Activated CD8-positive, alpha-beta memory T cell treated with anti-CD3 and anti-CD28 coated beads for 4 hours (primary cell): ENCODE results near the gene ACVR1C.

Experiments used
- DNase-seq, 2 donors: peaks; one replicate each; pipeline ENCODE4 v3.0.0-alpha.2; 2020; ENCODE audit warnings: low read depth in 2 of 2

Gene ACVR1C

GRCh38 chr2:157628477-157629415, at the start of gene ACVR1C:
TSS of gene ACVR1C (minus strand) at chr2:157628864. CDS start at chr2:157628644, 220 bp downstream.
- DNase-seq: peak; percentile 23 to 31

- DNase-seq: no peak
Observed at GRCh38 chr2:157677941-157678340, 49.3 kb upstream of the ACVR1C start.

DNA sequence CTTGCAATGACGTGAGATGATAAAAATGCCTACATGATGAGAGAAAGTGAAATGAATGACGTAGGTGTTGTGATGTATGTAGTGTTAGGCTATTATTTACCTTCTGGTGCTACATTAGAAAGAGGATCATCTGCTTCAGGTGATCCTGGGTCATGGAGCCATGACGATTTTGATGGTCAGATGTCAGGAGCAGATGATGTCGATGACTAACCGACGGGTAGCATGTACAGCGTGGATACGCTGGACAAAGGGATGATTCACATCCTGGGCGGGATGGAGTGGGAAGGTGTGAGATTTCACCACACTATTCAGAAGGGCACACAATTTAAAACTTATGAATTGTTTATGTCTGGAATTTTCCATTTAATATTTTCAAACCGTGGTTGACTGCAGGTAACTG, 43.5 kb upstream of the ACVR1C start:
- no peak for DNase-seq

GRCh38 chr2:157662401-157662800, 33.7 kb upstream of the ACVR1C start:
- no peak for DNase-seq

GRCh38 chr2:157661776-157662175, 33.1 kb upstream of the ACVR1C start:
- no peak for DNase-seq

DNA sequence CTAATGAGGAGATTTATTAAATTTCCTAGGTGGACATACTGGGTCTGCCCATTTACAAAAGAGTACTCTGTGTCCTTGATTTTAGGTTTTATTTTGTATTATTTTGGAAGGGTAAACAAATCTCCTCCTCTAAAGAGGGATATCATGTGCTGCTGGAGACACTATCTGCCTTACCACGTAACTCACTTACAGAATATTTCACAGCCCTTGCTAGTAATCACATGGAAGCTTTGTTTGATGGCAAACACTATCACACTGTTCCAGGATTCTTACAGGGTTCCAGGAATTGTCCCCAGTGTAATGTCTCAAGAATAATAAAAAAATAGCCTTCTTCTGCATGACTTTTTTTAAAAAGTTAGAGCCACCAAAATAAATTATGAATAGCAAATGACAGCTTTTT, 29.2 kb upstream of the ACVR1C start:
- no peak for DNase-seq

DNA sequence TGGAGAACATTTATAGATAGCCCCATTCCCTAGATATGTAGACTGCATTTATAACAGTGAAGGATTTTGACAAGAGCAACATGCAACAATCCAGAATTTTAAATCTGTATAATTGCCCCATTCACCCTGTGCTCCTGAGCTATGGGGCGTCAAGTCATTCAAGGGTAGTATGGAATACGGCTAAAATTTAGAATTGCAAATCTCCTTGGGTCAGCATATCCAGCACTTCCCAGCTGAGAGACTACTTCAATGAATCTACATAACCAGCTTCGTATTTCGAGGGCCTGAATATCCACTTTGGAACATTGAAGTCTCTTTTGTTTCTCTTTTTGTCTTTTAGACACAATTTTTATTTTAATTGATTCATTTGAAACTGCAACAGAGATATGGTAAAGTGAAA, 28.4 kb upstream of the ACVR1C start:
- DNase-seq: no peak

- no peak for DNase-seq
Observed at GRCh38 chr2:157644776-157645175, 16.1 kb upstream of the ACVR1C start.

GRCh38 chr2:157631861-157632260, 3.2 kb upstream of the ACVR1C start:
- DNase-seq: no peak

DNA sequence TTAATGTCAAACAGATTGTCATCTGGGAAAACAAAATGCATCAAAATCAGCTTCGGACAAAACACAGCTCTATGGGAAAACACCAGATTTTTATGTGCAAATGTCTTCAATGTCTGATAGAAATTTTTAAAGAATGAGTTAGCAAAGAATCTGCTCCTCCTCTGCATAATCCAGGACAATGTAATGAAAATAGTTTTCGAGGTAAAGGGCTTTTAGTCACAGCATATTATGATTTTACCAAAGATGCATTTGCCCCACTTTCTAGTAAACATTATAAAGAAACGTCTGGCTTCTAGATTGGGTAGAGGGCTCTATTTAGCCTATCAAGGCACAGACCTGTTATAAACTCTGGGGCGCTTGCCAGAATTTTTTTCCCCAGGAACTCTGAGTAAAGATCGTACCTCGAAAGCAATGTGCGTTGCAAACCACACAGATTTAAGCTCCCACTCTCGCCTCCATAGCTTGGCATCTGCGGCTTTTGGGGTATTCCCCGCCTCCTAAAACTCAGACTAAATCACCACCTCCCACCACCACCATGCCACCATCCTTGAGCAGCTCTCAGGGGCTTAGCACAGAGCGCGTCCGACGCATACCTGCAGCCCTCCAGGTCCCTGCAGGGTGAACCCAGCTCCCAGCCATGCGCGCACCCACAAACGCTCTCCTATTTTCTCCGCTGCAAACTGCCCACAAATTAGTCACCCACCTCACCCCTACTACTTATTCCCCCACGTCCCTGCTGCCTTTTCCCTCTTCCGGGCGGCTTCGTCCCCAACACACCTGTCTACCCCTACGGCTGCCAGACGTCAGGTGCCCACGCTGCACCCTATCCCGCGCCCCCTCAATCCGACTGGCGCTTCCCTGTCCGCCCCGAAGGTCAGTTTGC, 829 bp downstream of the ACVR1C start:
- DNase-seq: peak in 1 of 2 donors; percentile 13

DNA sequence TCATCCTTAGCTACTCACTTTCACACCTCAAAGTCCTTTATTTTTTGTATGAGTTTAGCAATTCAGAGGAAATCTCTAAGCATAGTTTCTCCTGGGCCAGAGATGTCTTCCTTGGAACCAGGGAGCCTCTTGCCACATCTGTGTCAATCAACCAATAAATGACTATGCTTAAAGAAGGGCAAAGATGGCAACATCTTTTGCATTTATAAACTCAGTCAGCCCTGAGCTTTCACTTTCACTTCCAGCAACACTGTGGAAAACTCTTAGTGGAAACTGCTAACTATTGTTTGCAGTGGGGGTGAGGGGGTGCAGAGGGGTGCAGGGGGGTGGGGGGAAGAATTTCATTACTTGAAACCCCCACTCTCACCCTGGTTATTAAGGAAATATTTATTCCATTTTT, 3.4 kb downstream of the ACVR1C start:
- no peak for DNase-seq

- DNase-seq: no peak
Observed at GRCh38 chr2:157620956-157621355, 7.7 kb downstream of the ACVR1C start.

DNA sequence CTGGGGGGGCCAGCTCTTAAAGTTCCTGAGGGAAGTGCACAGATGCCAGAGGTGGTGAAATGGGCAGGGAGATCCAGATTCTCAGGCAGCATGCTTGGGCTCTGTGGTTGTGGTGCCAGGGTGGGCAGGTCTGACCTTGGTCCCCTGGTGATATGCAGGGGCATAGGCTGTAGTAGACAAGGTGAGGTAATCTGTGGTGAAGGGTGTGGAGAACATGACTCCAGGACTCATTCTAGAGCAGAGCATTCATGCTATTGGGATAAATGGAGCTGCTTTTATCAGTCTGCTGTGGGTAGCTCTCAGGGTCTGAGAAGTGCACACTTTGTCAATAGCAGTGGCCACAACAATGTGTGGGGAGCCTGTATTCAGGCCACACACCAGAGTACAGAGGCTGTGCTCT, 16.9 kb downstream of the ACVR1C start:
- DNase-seq: no peak

GRCh38 chr2:157611110-157611509, 17.6 kb downstream of the ACVR1C start:
- DNase-seq: no peak

- DNase-seq: no peak
Observed at GRCh38 chr2:157606534-157606933, 22.1 kb downstream of the ACVR1C start.

GRCh38 chr2:157603198-157603597, 25.5 kb downstream of the ACVR1C start:
- no peak for DNase-seq

GRCh38 chr2:157601807-157602206, 26.9 kb downstream of the ACVR1C start:
- DNase-seq: no peak

DNA sequence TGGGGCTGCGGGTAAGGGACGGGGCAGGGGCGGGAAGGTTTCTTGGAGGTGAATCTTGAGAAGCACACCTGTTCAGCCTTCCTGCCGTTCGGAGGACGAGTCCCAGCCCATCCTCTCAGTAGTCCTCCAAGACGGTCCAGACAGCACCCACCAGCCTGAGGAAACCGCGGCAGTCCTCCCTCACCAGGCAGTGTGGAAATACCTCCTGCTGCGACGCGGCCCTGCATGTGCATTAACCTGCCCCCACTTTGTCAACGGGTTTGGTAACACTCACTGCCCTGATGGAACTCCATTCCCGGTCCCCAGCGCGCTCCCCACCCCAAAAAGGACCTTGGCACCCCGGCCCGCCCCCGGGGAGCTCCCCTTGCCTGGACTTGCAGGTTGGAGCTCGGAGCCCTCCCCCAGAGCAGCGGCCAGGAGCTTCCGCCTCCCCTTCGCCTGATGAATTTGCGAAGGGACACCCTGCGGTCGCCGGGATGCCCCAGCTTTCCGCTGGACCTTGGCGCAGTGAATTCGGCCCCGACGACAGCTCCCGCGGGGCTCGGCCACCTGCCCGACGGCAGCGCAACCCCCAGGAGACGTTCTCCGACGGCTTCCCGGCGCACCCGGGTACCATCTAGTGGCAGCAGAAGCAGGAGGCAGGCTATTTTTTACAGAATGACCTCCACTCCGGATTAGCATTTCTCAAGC, 31.5 kb downstream of the ACVR1C start:
- peak in 1 of 2 donors; percentile 11 for DNase-seq

DNA sequence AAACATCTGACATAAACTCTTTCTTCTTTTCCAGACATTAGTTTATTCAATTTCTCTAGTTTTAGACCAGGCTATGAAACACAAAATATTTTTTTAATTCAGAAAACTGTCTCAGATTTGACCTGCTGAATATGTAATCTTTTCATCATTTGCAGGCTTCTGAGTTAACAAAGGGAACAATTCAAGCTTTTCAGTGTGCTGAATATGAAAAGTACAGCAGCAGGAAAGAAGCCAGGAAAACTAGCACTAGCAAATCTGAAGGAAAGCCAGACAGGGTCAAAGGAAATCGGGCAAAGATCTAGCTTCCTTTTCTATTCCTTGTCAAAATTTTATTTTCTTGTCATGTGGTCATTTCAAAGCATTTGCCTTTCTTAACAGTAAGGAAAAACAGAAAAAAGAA, 35.3 kb downstream of the ACVR1C start:
- DNase-seq: no peak

DNA sequence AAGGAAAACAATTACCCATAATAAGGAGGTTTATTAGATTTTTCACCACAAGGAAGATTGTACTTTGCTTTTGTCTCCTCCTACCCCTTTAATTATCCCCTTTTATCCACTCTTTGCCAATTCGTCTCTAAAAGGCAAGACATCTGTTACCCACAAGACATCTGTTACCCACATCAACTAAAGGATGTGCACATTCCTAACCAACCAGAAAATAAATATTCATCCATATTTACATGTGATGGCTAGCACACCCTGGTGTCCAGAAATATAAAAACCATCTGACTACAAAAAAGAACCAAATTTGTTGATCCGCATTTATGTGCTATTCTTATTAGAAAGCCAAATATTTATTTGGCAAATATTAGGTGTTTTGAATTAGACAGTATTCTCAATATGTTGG, 35.7 kb downstream of the ACVR1C start:
- no peak for DNase-seq

- DNase-seq: no peak
Observed at GRCh38 chr2:157592374-157592773, 36.3 kb downstream of the ACVR1C start.

GRCh38 chr2:157587576-157587975, 41.1 kb downstream of the ACVR1C start:
- DNase-seq: no peak
